ENCODE results near the gene MARCHF3.

GRCh38 chr5:126852091-126852571 is 178.2 kb downstream of the MARCHF3 start:
- no peak for TF ChIP-seq CTCF (IDR thresholded peaks at IDR 0.05)
- TF ChIP-seq POLR2A (IDR thresholded peaks at IDR 0.05) = no peak
- peak; percentile 61 for TF ChIP-seq POLR2AphosphoS5 (IDR thresholded peaks at IDR 0.05)

Data from gastroesophageal sphincter (tissue), 3 donors.